Lower lobe of right lung (tissue), 2 donors: ENCODE measurements around the gene PDE7B. TPM values are rescaled to one million over a fixed set of nuclear protein-coding genes. Genes with fewer than 3 reads are reported as not detected.

Source experiments
- ATAC-seq, 2 donors: fragments of 200-7000 bp; cut with Tn5 transposase; one replicate each; pipeline ENCODE4 v1.9.1; 2020 to 2022; ENCODE audit warnings: mild to moderate bottlenecking in 2 of 2, moderate library complexity in 2 of 2
- DNase-seq: peaks from one replicate; pipeline ENCODE4 v3.0.0-alpha.2; 2020
- H3K27ac ChIP-seq: fragments of 200-600 bp; one replicate; pipeline ENCODE4 v1.8.0; 2022
- H3K27me3 ChIP-seq: fragments of 200-600 bp; one replicate; pipeline ENCODE4 v1.8.0; 2022; ENCODE audit warnings: low read depth
- H3K36me3 ChIP-seq: fragments of 200-600 bp; one replicate; pipeline ENCODE4 v1.8.0; 2022; ENCODE audit warnings: mild to moderate bottlenecking
- H3K4me1 ChIP-seq: fragments of 200-600 bp; one replicate; pipeline ENCODE4 v1.8.0; 2022
- H3K4me3 ChIP-seq: fragments of 200-600 bp; one replicate; pipeline ENCODE4 v1.8.0; 2022; ENCODE audit warnings: mild to moderate bottlenecking
- H3K9me3 ChIP-seq: fragments of 200-600 bp; one replicate; pipeline ENCODE4 v1.8.0; 2022
- intact Hi-C: fragments of 100-400 bp; cut with DNase I; formaldehyde crosslinking; loops from one replicate; pipeline ENCODE4 v1.11.0; 2022
- total RNA-seq: library from RNA; stranded (reverse); fragmentation: NEBNext Ultra II Directional; extraction: Animal tissue kit (Norgen Biotek cat#: 25700); gene quantifications from one replicate; pipeline ENCODE4 v1.2.1, GENCODE V29; 2021
- TF ChIP-seq, protein P1 (sequence below): fragments of 200-600 bp; IDR thresholded peaks from one replicate; pipeline ENCODE4 v1.8.0; 2022; ENCODE audit warnings: antibody characterized with exemption, mild to moderate bottlenecking
- donor health status: DM: no; HTN: yes; CAD: no; lungs with severe emphysema.

PDE7B gene
- total RNA-seq, 1 donor from 2014 or later = 2.2 TPM

- no peak for ATAC-seq
- Histone ChIP-seq H3K27ac (no peak overlapping the region), H3K27me3 (peaks cover 5% of the 10 kb centered on the region), H3K4me3 (no peak overlapping the region), H3K4me1 (no peaks in the 10 kb centered on the region), H3K9me3 (no peaks in the 10 kb centered on the region), H3K36me3 (no peaks in the 10 kb centered on the region)
- TF ChIP-seq, protein P1, sequence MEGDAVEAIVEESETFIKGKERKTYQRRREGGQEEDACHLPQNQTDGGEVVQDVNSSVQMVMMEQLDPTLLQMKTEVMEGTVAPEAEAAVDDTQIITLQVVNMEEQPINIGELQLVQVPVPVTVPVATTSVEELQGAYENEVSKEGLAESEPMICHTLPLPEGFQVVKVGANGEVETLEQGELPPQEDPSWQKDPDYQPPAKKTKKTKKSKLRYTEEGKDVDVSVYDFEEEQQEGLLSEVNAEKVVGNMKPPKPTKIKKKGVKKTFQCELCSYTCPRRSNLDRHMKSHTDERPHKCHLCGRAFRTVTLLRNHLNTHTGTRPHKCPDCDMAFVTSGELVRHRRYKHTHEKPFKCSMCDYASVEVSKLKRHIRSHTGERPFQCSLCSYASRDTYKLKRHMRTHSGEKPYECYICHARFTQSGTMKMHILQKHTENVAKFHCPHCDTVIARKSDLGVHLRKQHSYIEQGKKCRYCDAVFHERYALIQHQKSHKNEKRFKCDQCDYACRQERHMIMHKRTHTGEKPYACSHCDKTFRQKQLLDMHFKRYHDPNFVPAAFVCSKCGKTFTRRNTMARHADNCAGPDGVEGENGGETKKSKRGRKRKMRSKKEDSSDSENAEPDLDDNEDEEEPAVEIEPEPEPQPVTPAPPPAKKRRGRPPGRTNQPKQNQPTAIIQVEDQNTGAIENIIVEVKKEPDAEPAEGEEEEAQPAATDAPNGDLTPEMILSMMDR = no peak
- intact Hi-C loops = no loop called here
- no peak for DNase-seq
Measured at GRCh38 chr6:135833771-135834170, 17.7 kb upstream of the PDE7B start.

DNA sequence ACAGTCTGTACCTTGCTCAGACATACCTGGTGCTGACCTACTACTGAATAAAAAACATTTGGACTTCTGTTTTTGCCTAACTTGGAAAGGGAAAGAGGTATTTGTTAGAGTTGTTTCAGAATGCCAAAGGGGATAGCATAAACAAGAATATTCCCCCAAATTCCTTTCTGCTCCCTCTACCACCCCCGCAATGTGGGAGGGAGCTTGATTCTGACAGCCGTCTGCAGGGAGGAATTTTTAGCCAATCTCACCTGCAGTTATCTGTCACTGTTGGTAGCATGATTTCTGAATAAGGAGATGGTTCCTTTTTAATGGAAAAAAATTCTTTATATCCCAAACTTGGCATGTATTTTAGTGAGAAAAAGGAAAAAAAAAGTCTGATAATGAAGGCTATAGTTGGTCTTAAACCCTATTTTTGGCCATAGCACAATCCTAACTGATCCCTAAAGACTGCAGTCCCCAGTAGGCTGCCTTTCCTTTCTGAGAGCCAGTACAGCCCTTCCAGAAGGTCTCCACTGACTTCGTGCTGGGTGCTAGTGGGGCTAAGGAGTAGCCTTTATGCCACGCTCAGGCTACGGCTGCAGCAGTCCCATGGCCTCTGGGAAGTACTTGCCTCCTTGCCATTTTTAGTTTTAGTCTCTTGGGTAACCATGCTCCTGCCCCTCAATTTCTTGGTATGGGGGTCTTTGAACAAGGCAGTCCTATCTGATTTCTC, 13.6 kb upstream of the PDE7B start:
- no peaks in the 10 kb centered on the region for H3K27me3 ChIP-seq
- no peak overlapping the region for H3K27ac ChIP-seq
- no peaks in the 10 kb centered on the region for H3K36me3 ChIP-seq
- intact Hi-C loops = no loop called here
- no peak for ATAC-seq
- TF ChIP-seq, protein P1 = no peak
- DNase-seq = no peak
- H3K9me3 ChIP-seq = no peaks in the 10 kb centered on the region
- no peak overlapping the region for H3K4me3 ChIP-seq
- no peaks in the 10 kb centered on the region for H3K4me1 ChIP-seq

GRCh38 chr6:135839121-135839520, 12.4 kb upstream of the PDE7B start:
- no peak for ATAC-seq
- intact Hi-C loops = no loop called here
- no peaks in the 10 kb centered on the region for H3K4me1 ChIP-seq
- DNase-seq = no peak
- no peaks in the 10 kb centered on the region for H3K9me3 ChIP-seq
- H3K27ac ChIP-seq = no peak overlapping the region
- no peak overlapping the region for H3K4me3 ChIP-seq
- TF ChIP-seq, protein P1 = no peak
- no peaks in the 10 kb centered on the region for H3K36me3 ChIP-seq
- no peaks in the 10 kb centered on the region for H3K27me3 ChIP-seq

DNA sequence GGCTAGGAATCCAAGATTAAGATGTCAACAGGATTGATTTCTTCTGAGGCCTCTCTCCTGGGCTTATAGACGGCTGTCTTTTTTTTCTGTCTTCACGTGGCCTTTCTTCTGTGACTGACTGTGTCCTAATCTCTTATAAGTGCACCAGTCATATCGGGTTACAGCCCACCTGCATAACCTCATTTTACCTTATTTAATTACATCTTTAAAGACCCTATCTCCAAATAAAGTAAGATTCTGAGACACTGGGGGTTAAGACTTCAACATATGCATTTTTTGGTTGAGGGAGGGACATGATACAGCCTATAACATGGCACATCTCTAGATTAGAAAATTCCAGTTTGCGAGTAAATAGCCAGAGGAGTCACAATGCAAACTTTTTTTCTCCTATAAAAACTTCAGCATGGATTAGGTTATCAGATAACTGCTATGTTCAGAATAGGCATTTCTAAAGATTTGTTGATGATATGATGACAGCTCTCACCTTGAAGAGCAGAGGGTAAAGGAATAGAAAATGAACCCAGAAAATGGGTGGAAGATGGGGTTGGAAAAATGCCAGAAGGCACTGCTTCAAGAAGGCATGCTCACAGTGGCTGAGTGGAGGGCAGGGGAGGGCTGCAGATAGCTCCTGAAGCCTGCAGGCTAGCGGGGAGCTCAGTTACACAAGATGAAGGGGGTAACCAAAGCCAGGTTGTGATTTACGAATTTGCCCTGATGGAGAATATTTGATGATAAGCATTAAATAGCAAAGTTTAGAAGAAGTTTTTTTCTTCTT, 8.7 kb upstream of the PDE7B start:
- H3K27me3 ChIP-seq = no peaks in the 10 kb centered on the region
- H3K9me3 ChIP-seq = no peaks in the 10 kb centered on the region
- no peak for ATAC-seq
- H3K36me3 ChIP-seq = no peaks in the 10 kb centered on the region
- no peak for DNase-seq
- H3K27ac ChIP-seq = no peak overlapping the region
- TF ChIP-seq, protein P1 = no peak
- H3K4me3 ChIP-seq = no peak overlapping the region
- intact Hi-C loops = no loop called here
- H3K4me1 ChIP-seq = no peaks in the 10 kb centered on the region

DNA sequence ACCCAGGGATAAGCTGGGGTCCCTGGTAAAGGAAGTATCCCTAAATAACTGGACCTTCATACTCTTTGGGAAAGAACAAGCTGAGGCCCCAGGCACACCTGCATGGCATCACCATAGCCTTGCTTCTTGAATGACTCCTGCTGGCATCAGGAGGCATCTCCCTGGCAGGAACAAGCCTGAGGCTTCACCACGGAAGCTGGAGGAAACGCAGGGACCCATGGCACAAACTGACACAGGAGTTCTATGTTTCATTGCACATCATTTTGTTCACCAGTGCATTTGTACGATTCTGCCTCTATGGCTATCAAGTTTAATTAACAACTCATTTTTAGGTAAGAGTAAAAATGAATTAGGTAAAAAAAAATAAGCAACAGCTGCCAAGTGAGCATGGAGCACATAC, 619 bp upstream of the PDE7B start:
- Histone ChIP-seq H3K4me3 (no peak overlapping the region), H3K27me3 (no peaks in the 10 kb centered on the region), H3K36me3 (no peaks in the 10 kb centered on the region), H3K9me3 (no peaks in the 10 kb centered on the region), H3K4me1 (peaks cover 16% of the 10 kb centered on the region), H3K27ac (no peak overlapping the region)
- intact Hi-C loops = no loop called here
- ATAC-seq (no peak), DNase-seq (no peak)
- TF ChIP-seq, protein P1 = no peak
